ENCODE data around the gene P3H2.
A peak's percentile ranks its signal among the peaks of the same experiment; 100 is the strongest.

The P3H2 gene

DNA sequence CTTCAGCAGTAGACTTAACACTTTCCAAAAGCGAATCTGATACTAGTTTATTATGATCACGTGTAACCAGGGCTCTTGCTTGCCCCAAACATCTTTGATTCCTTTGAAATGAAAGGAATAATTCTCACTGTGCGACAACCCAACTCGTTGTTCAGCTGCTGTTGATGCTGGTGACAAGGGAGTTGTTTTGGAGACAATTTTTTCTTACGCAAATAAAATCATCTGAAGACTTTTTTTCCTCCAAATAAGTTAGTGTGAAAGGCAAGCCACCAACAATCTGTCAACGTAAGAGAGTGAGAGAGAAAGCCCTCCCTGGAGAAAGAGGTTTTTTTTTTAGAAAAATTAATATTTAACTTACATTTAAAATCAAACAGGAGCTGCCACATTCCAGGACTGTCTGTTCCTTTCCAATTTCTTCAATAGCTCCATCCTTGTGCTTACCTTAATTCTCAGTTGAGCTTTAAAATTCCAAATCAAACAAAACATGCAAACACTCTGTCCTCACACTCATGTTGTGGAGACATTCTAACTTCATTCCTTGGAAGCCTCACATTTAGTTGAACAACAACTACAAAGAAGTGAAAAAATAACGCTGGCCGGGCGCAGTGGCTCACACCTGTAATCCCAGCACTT, 4.9 kb upstream of the P3H2 start:
- no peak for DNase-seq
- no peak for ATAC-seq

- DNase-seq (no peak), ATAC-seq (no peak)
Measured at GRCh38 chr3:190124067-190124466, 3.4 kb upstream of the P3H2 start.

GRCh38 chr3:190122198-190122771, 1.6 kb upstream of the P3H2 start:
- ATAC-seq (no peak), DNase-seq (no peak)

DNA sequence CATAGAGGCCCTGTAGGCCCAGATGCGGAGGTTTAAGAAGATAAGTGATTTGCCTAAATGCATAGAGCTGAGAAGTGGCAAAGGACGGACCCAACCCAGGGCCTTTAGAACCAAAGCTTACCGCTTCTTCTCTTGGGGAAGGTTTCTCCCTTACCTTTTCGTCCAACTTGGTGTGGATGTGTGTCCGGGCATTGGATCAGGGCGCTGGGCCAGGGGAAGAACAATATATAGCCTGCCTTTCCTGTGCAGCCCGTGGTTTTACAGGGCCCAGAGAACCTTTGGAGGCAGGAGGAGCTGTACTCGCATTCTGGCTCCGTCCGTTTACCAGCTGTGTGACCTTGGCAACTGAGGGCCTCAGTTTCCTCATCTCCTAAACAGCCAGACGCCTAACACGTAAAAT, 686 bp upstream of the P3H2 start:
- ATAC-seq, result no peak
- DNase-seq, result no peak

DNA sequence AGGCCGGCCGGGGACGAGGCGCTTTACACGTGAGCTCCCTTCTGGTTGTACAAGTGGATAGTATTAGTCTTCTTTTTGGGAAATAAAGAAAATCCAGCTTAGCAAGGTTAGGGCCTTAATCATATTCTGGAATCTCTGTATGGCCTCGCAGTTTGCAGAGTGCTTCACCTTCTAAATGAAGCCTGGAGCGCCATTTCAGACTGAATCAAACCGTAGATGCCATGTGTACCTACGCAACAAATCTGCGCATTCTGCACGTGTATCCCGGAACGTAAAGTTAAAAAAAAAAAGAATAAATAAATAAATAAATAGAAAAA, 322 bp upstream of the P3H2 start:
- DNase-seq (no peak), ATAC-seq (no peak)

DNA sequence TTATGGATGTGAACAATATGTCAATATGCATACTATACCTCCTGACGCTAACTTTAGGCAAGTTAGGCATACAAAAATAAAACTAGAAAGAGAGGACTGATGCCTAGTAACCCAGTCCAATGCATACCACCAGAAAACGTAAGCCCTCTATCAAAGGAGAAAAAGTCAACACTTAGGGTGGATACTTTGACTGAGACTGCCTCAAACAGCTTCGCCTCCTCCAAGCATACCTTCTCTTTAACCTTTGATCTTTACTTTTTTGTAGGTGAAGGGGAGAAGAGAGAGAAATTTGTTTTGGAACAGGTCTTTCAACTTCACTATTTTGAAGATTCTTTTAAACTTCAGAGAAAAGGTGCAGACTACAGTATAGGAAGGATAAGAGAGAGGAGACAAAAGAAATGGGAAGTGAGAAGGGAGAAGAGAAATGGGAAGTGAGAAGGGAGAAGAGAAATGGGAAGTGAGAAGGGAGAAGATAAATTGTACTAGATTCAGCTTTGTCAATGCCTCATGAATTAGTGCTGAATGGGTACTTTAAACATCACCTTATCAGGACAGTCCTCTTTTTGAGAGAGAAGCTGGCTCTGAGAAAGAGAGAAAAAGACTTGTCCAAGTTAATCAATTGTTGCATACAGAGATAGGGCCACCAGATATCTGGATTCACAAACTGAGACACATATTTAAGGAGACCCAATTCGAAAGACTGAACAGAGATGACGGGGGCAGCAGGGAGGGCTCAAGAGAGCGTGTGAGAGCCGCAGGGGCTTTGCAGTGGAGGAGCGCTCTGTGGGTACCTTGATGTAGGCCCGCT, 1.0 kb downstream of the P3H2 start:
- ATAC-seq (peak; percentile 5), DNase-seq (no peak)

GRCh38 chr3:190118438-190118837, 2.3 kb downstream of the P3H2 start:
- DNase-seq (no peak), ATAC-seq (no peak)

- no peak for ATAC-seq
- DNase-seq, result no peak
Measured at GRCh38 chr3:190117981-190118380, 2.7 kb downstream of the P3H2 start.

DNA sequence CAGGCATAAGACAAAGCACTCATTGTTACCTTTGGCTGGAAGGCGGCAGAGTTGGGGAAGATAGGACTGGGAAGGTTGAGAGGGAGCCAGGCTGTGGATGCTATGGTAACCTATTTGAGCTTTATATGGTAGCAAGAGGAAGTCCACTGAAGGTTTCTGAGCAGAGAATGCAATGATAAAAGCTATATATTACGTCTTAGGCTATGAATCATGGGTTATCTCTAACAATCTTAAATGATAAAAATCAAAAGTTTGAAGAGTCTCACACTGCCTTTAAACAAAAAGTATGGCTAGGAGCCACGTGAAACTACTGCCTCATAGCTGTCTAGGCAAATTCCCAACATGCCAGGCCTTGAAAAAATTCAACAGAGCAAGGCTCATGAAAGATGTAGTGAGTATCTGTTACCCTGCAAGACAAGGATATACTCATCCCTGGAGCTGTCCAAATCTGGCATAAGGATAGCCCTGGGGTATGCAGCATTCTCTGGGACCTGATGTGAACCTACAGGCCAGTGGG, 4.1 kb downstream of the P3H2 start:
- DNase-seq (no peak), ATAC-seq (no peak)

GRCh38 chr3:190110826-190111225, 9.9 kb downstream of the P3H2 start:
- no peak for ATAC-seq

GRCh38 chr3:190109441-190109840, 11.3 kb downstream of the P3H2 start:
- ATAC-seq (no peak), DNase-seq (no peak)

More at GRCh38 chr3:190110826-190111225, 9.9 kb downstream of the P3H2 start:
- no peak for DNase-seq

- ATAC-seq (no peak), DNase-seq (no peak)
Measured at GRCh38 chr3:190108804-190109203, 11.9 kb downstream of the P3H2 start.

DNA sequence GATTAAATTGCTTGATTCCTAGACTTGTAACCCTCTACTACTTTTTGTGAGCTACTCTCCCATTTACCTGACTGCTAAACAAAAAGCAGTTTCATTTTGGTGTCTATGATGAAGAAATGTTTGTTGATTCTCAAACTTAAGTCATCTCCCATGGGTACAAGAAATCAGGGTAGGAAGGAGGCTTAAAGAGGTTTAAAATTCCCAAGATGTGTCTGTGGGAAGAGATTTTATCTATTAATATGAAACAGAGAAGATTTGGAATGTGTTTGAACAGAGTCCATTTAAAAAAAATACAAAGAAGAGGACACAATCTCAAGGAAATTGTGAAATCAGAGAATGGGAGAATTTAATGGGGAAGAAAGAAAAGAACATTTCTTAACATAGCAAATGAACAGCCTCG, 14.8 kb downstream of the P3H2 start:
- DNase-seq, result no peak
- no peak for ATAC-seq

DNA sequence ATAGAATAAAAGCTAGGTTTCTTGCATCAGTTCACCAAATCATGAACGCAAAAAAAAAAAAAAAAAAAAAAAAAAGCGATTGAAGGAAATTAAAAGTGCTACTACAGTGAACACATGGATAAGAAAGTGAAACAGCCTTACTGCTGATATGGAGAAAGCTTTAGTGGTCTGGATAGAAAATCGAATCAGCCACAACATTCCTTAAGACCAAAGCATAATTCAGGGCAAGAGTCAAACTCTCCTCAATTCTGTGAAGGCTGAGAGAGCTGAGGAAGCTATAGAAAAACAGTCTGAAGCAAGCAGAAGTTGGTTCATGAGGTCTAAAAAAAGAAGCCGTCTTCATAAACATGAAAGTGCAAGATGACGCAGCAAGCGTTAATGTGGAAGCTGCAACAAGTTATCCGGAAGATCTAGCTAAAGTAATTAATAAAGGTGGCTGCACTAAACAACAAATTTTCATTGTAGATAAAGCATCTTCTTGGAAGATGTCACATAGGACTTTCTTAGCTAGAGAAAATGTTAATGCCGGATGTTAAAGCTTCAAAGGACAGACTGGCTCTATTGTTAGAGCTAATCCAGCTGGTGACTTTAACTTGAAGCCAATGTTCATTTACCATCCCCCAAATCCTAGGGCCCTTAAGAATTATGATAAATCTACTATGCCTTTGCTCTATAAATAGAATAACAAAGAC, 19.2 kb downstream of the P3H2 start:
- DNase-seq, result no peak
- ATAC-seq, result no peak

DNA sequence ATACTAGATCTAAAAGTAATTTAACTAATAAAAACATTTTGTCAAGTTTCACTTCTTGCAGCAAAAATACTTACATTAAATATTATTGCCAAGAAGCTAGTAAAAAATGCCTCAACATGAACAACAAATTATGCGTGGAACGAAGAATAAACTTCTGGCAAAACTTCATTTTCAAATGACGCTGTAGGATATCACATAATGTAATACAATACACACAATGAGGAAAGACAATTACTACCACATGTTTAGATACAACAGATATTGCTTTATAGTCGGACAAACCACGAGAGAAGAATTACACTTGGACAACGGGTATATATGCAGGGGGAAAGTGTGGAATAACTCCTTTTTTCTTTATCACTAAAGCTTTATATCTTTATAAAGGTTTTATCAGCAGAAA, 21.6 kb downstream of the P3H2 start:
- DNase-seq (no peak), ATAC-seq (no peak)

DNA sequence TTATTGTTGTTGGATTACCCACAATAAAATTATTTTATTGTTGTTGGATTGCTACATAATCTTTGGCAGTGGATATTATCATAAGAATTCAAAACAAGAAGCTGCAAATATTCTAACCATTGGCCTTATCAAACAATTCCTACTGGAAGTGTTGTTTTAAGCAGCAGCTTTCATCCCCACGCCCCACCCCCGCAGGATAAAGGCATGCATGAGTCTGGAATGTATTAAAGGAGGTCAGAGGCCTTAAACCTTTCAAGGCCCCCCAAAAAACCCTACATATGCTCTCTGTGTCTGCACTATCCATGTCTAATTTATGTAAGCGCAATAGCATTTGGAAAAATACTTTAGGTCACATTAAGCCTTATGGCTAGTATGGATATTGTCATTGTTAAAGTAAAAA, 23.1 kb downstream of the P3H2 start:
- DNase-seq (no peak), ATAC-seq (no peak)

GRCh38 chr3:190097025-190097424, 23.7 kb downstream of the P3H2 start:
- no peak for ATAC-seq
- no peak for DNase-seq

DNA sequence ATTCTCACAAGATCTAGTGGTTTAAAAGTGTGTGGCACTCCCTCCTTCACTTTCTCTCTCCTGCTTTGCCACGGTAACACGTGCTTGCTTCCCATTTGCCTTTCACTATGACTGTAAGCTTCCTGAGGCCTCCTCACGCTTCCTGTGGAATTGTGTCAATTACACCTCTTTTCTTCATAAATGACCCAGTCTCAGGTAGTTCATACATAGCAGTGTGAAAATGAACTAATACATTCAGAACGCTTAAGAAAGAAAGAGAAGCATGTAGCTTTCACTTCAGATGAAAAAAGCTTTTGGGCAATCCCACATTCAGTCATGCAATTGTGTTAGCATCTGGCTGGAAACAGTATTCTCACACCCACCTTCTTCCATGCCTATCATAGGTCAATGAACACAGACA, 24.4 kb downstream of the P3H2 start:
- ATAC-seq (no peak), DNase-seq (no peak)

DNA sequence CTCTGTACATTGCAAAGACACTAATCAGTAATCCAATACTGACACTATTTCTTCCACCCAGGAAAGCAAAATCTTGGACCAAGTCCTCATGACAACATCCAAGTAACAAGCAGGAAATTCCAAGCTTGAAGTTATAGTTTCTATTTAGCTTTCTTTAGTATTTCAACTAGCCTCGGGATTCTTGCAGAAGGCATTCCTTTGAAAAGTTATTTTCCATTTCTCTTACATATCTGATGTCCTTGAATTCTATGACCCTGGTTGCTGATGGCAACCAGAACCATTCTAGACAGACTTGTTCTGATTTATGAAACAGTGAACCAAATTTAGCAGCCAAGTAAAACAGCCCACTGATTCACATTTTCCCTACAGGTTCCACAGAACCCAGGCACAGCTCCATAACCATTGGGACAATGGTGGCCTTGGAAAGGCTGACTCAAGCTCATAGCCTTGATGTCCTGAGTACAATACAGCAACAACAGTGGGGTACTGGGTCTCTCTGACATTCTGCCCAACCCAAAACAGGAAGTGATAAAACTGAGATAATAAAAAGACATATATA, 26.5 kb downstream of the P3H2 start:
- ATAC-seq, result no peak
- no peak for DNase-seq

DNA sequence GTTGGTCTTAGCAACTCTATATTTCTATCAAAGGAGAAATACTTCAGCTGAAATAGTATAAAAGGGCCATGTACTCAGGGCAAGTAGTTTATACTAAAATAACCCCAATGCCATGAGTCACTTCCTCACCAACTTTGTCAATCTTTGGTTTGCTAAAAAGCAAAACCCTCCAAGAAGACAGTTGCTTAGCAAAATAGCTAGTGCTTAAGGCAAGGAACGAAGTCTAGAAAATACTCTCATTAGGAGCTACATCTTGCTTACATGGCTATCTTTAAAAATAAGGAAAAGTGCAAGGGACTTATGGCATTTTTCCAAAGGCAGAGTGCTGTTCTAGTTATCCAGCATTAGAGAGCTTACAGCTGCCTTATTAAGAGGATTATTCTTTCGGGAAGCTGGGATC, 28.4 kb downstream of the P3H2 start:
- ATAC-seq, result no peak
- no peak for DNase-seq

DNA sequence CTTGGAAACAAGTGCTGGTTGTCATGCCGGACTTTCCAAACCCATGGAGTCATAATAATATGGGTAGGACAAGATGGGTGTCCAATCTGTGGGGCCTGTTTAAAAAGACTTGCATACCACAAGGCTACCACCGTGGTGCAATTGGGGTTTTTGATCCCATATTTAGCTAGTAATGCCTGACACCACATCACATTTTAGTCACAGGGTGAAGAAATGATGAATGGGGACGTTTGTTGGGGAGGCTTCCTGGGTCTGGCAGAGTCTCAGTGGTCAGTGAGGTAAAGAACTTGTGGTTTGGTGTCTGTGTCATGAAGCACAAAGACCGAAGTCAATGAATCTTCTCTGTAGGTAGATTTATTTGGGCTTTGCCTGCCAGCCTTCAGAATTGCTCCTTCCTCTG, 31.0 kb downstream of the P3H2 start:
- no peak for DNase-seq
- no peak for ATAC-seq

DNA sequence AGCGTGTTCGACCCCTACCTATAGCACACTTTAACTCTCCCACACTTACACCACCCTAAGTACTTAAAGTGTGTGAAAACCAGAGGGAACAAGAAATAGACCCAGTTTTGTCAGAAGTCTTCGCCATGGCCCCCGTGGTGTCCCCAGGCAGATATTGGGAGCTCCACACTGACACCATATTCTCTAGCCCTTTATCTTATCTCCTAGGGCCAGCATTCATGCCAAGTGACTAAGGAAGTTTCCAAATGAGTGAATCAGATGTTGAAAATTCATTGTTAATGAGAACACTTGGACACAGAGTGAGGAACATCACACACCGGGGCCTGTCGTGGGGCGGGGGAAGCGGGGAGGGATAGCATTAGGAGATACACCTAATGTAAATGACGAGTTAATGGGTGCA, 31.8 kb downstream of the P3H2 start:
- ATAC-seq (no peak), DNase-seq (no peak)

DNA sequence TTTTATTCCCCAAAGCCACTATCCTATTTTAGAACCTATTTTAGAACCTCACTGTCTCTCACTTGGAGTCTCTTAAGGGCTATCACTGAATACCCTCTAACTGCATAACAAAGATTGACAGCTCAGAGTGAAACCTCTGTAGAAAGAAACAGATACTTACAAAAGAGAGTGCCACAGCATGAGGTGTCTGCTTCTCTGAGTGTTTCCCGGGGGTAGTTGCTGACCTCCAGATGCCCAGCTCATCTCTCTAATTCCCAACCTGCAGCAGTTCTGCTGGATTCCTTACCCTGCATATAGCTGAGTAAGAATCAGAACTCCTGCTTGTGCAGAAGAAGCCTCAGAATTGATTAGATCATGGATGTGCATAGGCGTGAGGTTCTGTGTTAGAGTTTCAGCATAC, 34.5 kb downstream of the P3H2 start:
- DNase-seq, result no peak
- ATAC-seq, result no peak
